Activated naive CD4-positive, alpha-beta T cell (primary cell): ENCODE data around the gene NDUFB3.

Experiments
- DNase-seq, 4 experiments: peaks; one replicate each; lab custom pipeline; 2025; lab: John Stamatoyannopoulos, UW

Gene NDUFB3

GRCh38 chr2:201128933-201129505 lies 57.2 kb downstream of the NDUFB3 start:
- no peak for DNase-seq

- peak in 1 of 4 experiments; percentile 10 for DNase-seq
Observed at GRCh38 chr2:201130524-201131186, 58.9 kb downstream of the NDUFB3 start.

- DNase-seq: no peak
Observed at GRCh38 chr2:201132518-201132917, 60.7 kb downstream of the NDUFB3 start.
